Endothelial cell of umbilical vein (primary cell): ENCODE data around the gene MAP4K4. TPM values are rescaled to one million over a fixed set of nuclear protein-coding genes. Genes with fewer than 3 reads are reported as not detected.

ENCODE experiments used
- BruUV-seq: library from RNA; stranded (reverse); fragments of 400-500 nt; replicated peaks from 2 replicates; lab custom pipeline; 2021; lab: Mats Ljungman, UMichigan
- CTCF ChIA-PET: fragments of 300-600, 350-600 bp; sonication (Branson Sonifier 250); formaldehyde crosslinking; loops from one replicate; lab custom pipeline; 2021; ENCODE audit warnings: antibody characterized with exemption, inconsistent platforms; lab: Charles Lee
- POLR2A ChIA-PET: fragments of 300-600, 350-600 bp; sonication (Branson Sonifier 250); formaldehyde crosslinking; loops from one replicate; lab custom pipeline; 2021; ENCODE audit warnings: antibody characterized with exemption, inconsistent platforms; lab: Charles Lee
- DNase-seq: peaks from one replicate; pipeline ENCODE4 v3.0.0-alpha.2; 2011; ENCODE audit warnings: low read depth, low spot score
- FAIRE-seq: peaks from 2 replicates; lab custom pipeline; 2011; peaks lifted over from hg19 to GRCh38; lab: Jason Lieb, UNC
- H2AFZ ChIP-seq: 2 replicates; pipeline ENCODE4 v1.6.0; 2012; ENCODE audit warnings: low read depth, low read length, control low read depth, inconsistent platforms
- H3K27ac ChIP-seq: 2 replicates; pipeline ENCODE4 v1.5.1; 2011; ENCODE audit warnings: low read depth, mild to moderate bottlenecking, control low read depth, low read length, moderate library complexity; ENCODE audit not compliant: insufficient read depth
- H3K27me3 ChIP-seq, 2 experiments: 2 replicates each; pipeline versions ENCODE4 v1.6.0 to v1.6.1; 2011; ENCODE audit warnings: low read length in 2 of 2, mixed read lengths in 1 of 2; ENCODE audit not compliant: control insufficient read depth in 2 of 2, insufficient read depth in 2 of 2
- H3K36me3 ChIP-seq, 2 experiments: 2 replicates in 1 of 2; 3 replicates in 1 of 2; pipeline ENCODE4 v1.5.1; 2011; ENCODE audit warnings: low read length in 2 of 2, mild to moderate bottlenecking in 1 of 2, moderate library complexity in 1 of 2; ENCODE audit not compliant: control insufficient read depth in 2 of 2, insufficient read depth in 2 of 2; ENCODE audit errors: extremely low read depth in 1 of 2
- H3K4me1 ChIP-seq: 3 replicates; pipeline ENCODE4 v1.5.1; 2011; ENCODE audit warnings: mild to moderate bottlenecking, low read length; ENCODE audit not compliant: control insufficient read depth, insufficient read depth; ENCODE audit errors: extremely low read depth
- H3K4me2 ChIP-seq: 2 replicates; pipeline ENCODE4 v1.6.1; 2011; ENCODE audit warnings: low read length, control low read depth, mixed read lengths; ENCODE audit not compliant: insufficient read depth
- H3K4me3 ChIP-seq, 3 experiments: fragments of 200-600 bp in 1 of 3; sonication (generic), shearing (Covaris generic) in 1 of 3; replicated peaks in 1 of 3; 2 replicates each; pipeline ENCODE4 v1.5.1; 2011 to 2016; ENCODE audit warnings: control low read depth in 3 of 3, low read length in 3 of 3, mild to moderate bottlenecking in 2 of 3, inconsistent platforms in 1 of 3, low read depth in 1 of 3, moderate library complexity in 1 of 3; ENCODE audit not compliant: insufficient read depth in 1 of 3
- H3K79me2 ChIP-seq: 2 replicates; pipeline ENCODE4 v1.6.0; 2012; ENCODE audit warnings: low read length, inconsistent platforms; ENCODE audit not compliant: control insufficient read depth, insufficient read depth
- H3K9ac ChIP-seq: replicated peaks from 2 replicates; pipeline ENCODE3; 2011; ENCODE audit warnings: low read length, control low read depth; ENCODE audit not compliant: insufficient read depth; ENCODE audit errors: extremely low read depth
- H3K9me1 ChIP-seq: replicated peaks from 3 replicates; pipeline ENCODE4 v1.6.0; 2011; ENCODE audit warnings: mild to moderate bottlenecking, low read length; ENCODE audit not compliant: control insufficient read depth, insufficient read depth; ENCODE audit errors: extremely low read depth
- H3K9me3 ChIP-seq: replicated peaks from 2 replicates; pipeline ENCODE4 v1.5.1; 2012; ENCODE audit warnings: low read length, inconsistent platforms; ENCODE audit not compliant: control insufficient read depth, insufficient read depth
- H4K20me1 ChIP-seq: replicated peaks from 2 replicates; pipeline ENCODE3; 2011; ENCODE audit warnings: mild to moderate bottlenecking, low read length; ENCODE audit not compliant: control insufficient read depth, insufficient read depth; ENCODE audit errors: extremely low read depth
- CTCF ChIP-seq, 2 donors: IDR thresholded peaks; 1 replicate in 1 of 2; 2 replicates in 1 of 2; pipeline ENCODE4 v1.5.1; 2011; ENCODE audit warnings: low read length in 2 of 2, mild to moderate bottlenecking in 2 of 2, moderate library complexity in 2 of 2, control low read depth in 1 of 2, inconsistent platforms in 1 of 2, low read depth in 1 of 2; ENCODE audit not compliant: insufficient read depth in 1 of 2; ENCODE audit errors: extremely low read depth in 1 of 2
- EZH2 ChIP-seq: IDR thresholded peaks from 2 replicates; pipeline ENCODE4 v1.6.1; 2012; ENCODE audit warnings: borderline replicate concordance, low read depth, mild to moderate bottlenecking, moderate library complexity, low read length, inconsistent platforms; ENCODE audit not compliant: severe bottlenecking
- FOS ChIP-seq: IDR thresholded peaks from 2 replicates; pipeline ENCODE4 v1.6.1; 2011; ENCODE audit warnings: mild to moderate bottlenecking, low read length, moderate library complexity, borderline replicate concordance; ENCODE audit not compliant: insufficient read depth
- GATA2 ChIP-seq: IDR thresholded peaks from 2 replicates; pipeline ENCODE4 v1.7.0; 2011; ENCODE audit warnings: low read depth, mild to moderate bottlenecking, moderate library complexity, mixed read lengths, low read length; ENCODE audit not compliant: insufficient read length, insufficient read depth
- JUN ChIP-seq: IDR thresholded peaks from 2 replicates; pipeline ENCODE4 v1.6.1; 2011; ENCODE audit warnings: borderline replicate concordance, low read depth; ENCODE audit not compliant: insufficient read length, insufficient read depth
- MAX ChIP-seq: IDR thresholded peaks from 2 replicates; pipeline ENCODE4 v1.6.1; 2011; ENCODE audit not compliant: insufficient read depth, insufficient read length
- MYC ChIP-seq: IDR thresholded peaks from one replicate; pipeline ENCODE4 v1.6.1; 2011; ENCODE audit warnings: mild to moderate bottlenecking, low read depth, low read length
- POLR2A ChIP-seq: IDR thresholded peaks from 2 replicates; pipeline ENCODE4 v1.6.1; 2012; ENCODE audit warnings: low read depth, mild to moderate bottlenecking, control low read depth, low read length
- POLR2AphosphoS5 ChIP-seq: IDR thresholded peaks from 2 replicates; pipeline ENCODE4 v1.6.1; 2012; ENCODE audit warnings: low read depth, mild to moderate bottlenecking, control low read depth, low read length, moderate library complexity; ENCODE audit not compliant: insufficient read depth
- dilution Hi-C: fragments of 300-500 bp; cut with MboI; formaldehyde crosslinking; loops from one replicate; pipeline ENCODE4 v1.15.0; 2019; ENCODE audit warnings: low sequenced_read_pairs; ENCODE audit not compliant: extremely low pct_ligation_motif_present
- intact Hi-C: fragments of 100-400 bp; cut with micrococcal nuclease; formaldehyde crosslinking; loops from one replicate; pipeline ENCODE4 v1.10.0; 2022
- polyA plus RNA-seq, 4 experiments: library from polyadenylated mRNA; depleted of rRNA in 3 of 4; stranded (reverse) in 3 of 4; unstranded in 1 of 4; fragments of >200 nt; gene quantifications; 2 replicates each; pipeline versions ENCODE4 v1.2.1 to v1.2.3, GENCODE V29; 2011 to 2012; ENCODE audit warnings: missing spikeins in 1 of 4
- total RNA-seq: library from RNA; stranded (reverse); gene quantifications from 2 replicates; pipeline ENCODE4 v1.2.3, GENCODE V29; 2021

MAP4K4 gene
- total and polyA plus RNA-seq, 2 donors (not counting 3 experiments of a cell fraction or from before 2014, with no cell fraction given) = 79.4 to 269 TPM

- Histone ChIP-seq H3K4me2 (peak overlapping the region; percentile 7), H3K4me1 (peaks cover 33% of the 10 kb centered on the region), H4K20me1 (no peaks in the 10 kb centered on the region), H3K27me3 (no peaks in the 10 kb centered on the region), H3K36me3 (peaks cover 22 to 32% of the 10 kb centered on the region in 2 experiments), H3K27ac (peak overlapping the region; percentile 85), H3K9ac (no peak overlapping the region), H3K79me2 (peaks cover 67% of the 10 kb centered on the region), H2AFZ (no peak overlapping the region), H3K9me3 (no peaks in the 10 kb centered on the region), H3K9me1 (no peaks in the 10 kb centered on the region), H3K4me3 (no peak overlapping the region)
- FAIRE-seq (no peak), DNase-seq (peak; percentile 27)
- TF ChIP-seq GATA2 = no peak
- no peak for TF ChIP-seq JUN
- TF ChIP-seq POLR2A = no peak
- no peak for TF ChIP-seq FOS
- no peak for TF ChIP-seq EZH2
- TF ChIP-seq MAX = no peak
- TF ChIP-seq POLR2AphosphoS5 = no peak
- no peak for TF ChIP-seq MYC
- no peak for TF ChIP-seq CTCF (IDR thresholded peaks at IDR 0.05; ENCODE audit: extremely low read depth in 1 of 2, insufficient read depth in 1 of 2, low read depth in 1 of 2, low read length in 2 of 2)
- no TSS peak for BruUV-seq
- dilution Hi-C loops (no loop called here), intact Hi-C loops (no loop called here)
- ChIA-PET CTCF (no interaction called here), POLR2A (no interaction called here)
These were observed 145.0 kb downstream of the MAP4K4 start for GRCh38 chr2:101842471-101842870.
